SK-N-SH treated with all-trans-retinoic acid at 6 μM for 48 hours (cell line): ENCODE data around the gene CNOT8.

Experiments used
- CSDC2 ChIP-seq: fragments of 250-450 bp; sonication (Bioruptor Pico); IDR thresholded peaks from 2 replicates; pipeline ENCODE4 v1.5.0; 2020; ENCODE audit warnings: mild to moderate bottlenecking, moderate library complexity
- GLIS3 ChIP-seq: fragments of 250-450 bp; sonication (Bioruptor Pico); IDR thresholded peaks from 2 replicates; pipeline ENCODE4 v1.5.0; 2020; ENCODE audit warnings: mild to moderate bottlenecking, moderate library complexity
- ISL1 ChIP-seq: fragments of 250-450 bp; sonication (Bioruptor Pico); IDR thresholded peaks from 2 replicates; pipeline ENCODE4 v2.1.2; 2022; ENCODE audit warnings: mild to moderate bottlenecking, moderate library complexity
- TCF4 ChIP-seq: fragments of 250-450 bp; sonication (Bioruptor Pico); IDR thresholded peaks from 2 replicates; pipeline ENCODE4 v1.8.0; 2021; ENCODE audit warnings: mild to moderate bottlenecking, moderate library complexity, borderline replicate concordance
- TOX ChIP-seq: fragments of 250-450 bp; sonication (Bioruptor Pico); IDR thresholded peaks from 2 replicates; pipeline ENCODE4 v1.8.0; 2021; ENCODE audit warnings: mild to moderate bottlenecking, moderate library complexity, borderline replicate concordance
- ZFP3 ChIP-seq: fragments of 250-450 bp; sonication (Bioruptor Pico); IDR thresholded peaks from 2 replicates; pipeline ENCODE4 v1.5.0; 2020; ENCODE audit warnings: mild to moderate bottlenecking, moderate library complexity
- ZFP30 ChIP-seq: fragments of 450-650 bp; formaldehyde crosslinking; IDR thresholded peaks from 2 replicates; pipeline ENCODE4 v1.5.0; 2022; ENCODE audit warnings: mild to moderate bottlenecking, moderate library complexity
- ZNF70 ChIP-seq: fragments of 450-650 bp; formaldehyde crosslinking; IDR thresholded peaks from 2 replicates; pipeline ENCODE4 v1.5.0; 2020; ENCODE audit warnings: mild to moderate bottlenecking, moderate library complexity
- TF ChIP-seq, protein P1 (sequence below): fragments of 250-450 bp; sonication (Bioruptor Pico); IDR thresholded peaks from 2 replicates; pipeline ENCODE4 v1.5.0; 2020; ENCODE audit warnings: mild to moderate bottlenecking, moderate library complexity
- TF ChIP-seq, protein P2 (sequence below): fragments of 250-450 bp; sonication (Bioruptor Pico); IDR thresholded peaks from 2 replicates; pipeline ENCODE4 v1.5.1; 2021; ENCODE audit warnings: mild to moderate bottlenecking, moderate library complexity
- TF ChIP-seq, protein P3 (sequence below): fragments of 250-450 bp; sonication (Bioruptor Pico); IDR thresholded peaks from 2 replicates; pipeline ENCODE4 v1.5.1; 2020; ENCODE audit warnings: low read depth, mild to moderate bottlenecking, moderate library complexity
- TF ChIP-seq, protein P4 (sequence below): fragments of 250-450 bp; sonication (Bioruptor Pico); IDR thresholded peaks from 2 replicates; pipeline ENCODE4 v1.8.0; 2020; ENCODE audit warnings: mild to moderate bottlenecking, moderate library complexity, borderline replicate concordance

DNA sequence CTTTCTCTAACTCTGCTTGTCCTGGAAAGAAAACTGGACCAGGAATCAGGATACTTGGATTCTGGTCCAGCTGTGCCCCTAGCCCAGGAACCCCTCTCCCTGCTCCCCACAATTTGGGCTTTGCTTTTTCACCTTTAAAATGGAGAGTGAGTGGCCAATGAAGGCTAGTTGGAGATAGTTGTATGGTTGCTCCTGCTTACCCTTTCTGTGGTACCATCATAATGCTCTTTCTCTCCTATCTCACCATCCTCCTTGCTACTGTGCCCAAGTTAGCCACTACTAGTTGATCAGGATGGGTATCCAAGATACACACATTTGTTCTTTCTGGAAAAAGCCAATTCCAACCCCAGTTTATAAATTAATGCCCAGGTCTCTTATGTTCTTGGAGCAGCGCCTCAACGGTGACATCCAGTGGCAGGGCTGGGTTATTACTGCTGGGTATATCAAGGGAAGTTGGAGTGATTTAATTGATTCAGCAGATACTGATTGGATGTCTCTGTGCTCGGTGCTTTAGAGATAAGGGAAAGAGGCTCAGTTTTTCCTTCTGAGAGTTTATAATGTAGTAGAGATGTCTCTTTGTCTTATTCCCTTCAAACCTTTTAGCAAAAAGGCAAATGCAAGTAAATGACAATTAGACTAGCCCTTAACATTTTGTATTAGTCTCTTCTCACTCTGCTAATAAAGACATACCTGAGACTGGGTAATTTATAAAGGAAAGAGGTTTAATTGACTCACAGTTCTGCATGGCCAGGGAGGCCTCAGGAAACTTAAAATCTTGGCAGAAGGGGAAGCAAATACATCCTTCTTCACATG lies 46.6 kb upstream of the CNOT8 start:
- TF ChIP-seq GLIS3 (CRISPR knock-in tag) (no peak), ZFP30 (CRISPR knock-in tag) (no peak), CSDC2 (no peak), ZFP3 (CRISPR knock-in tag) (no peak), ZNF70 (CRISPR knock-in tag) (no peak), TOX (CRISPR knock-in tag) (no peak), ISL1 (CRISPR knock-in tag) (no peak), TCF4 (CRISPR knock-in tag) (no peak)
- TF ChIP-seq, protein P1, sequence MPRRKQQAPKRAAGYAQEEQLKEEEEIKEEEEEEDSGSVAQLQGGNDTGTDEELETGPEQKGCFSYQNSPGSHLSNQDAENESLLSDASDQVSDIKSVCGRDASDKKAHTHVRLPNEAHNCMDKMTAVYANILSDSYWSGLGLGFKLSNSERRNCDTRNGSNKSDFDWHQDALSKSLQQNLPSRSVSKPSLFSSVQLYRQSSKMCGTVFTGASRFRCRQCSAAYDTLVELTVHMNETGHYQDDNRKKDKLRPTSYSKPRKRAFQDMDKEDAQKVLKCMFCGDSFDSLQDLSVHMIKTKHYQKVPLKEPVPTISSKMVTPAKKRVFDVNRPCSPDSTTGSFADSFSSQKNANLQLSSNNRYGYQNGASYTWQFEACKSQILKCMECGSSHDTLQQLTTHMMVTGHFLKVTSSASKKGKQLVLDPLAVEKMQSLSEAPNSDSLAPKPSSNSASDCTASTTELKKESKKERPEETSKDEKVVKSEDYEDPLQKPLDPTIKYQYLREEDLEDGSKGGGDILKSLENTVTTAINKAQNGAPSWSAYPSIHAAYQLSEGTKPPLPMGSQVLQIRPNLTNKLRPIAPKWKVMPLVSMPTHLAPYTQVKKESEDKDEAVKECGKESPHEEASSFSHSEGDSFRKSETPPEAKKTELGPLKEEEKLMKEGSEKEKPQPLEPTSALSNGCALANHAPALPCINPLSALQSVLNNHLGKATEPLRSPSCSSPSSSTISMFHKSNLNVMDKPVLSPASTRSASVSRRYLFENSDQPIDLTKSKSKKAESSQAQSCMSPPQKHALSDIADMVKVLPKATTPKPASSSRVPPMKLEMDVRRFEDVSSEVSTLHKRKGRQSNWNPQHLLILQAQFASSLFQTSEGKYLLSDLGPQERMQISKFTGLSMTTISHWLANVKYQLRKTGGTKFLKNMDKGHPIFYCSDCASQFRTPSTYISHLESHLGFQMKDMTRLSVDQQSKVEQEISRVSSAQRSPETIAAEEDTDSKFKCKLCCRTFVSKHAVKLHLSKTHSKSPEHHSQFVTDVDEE: no peak
- TF ChIP-seq, protein P2, sequence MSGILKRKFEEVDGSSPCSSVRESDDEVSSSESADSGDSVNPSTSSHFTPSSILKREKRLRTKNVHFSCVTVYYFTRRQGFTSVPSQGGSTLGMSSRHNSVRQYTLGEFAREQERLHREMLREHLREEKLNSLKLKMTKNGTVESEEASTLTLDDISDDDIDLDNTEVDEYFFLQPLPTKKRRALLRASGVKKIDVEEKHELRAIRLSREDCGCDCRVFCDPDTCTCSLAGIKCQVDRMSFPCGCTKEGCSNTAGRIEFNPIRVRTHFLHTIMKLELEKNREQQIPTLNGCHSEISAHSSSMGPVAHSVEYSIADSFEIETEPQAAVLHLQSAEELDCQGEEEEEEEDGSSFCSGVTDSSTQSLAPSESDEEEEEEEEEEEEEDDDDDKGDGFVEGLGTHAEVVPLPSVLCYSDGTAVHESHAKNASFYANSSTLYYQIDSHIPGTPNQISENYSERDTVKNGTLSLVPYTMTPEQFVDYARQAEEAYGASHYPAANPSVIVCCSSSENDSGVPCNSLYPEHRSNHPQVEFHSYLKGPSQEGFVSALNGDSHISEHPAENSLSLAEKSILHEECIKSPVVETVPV (CRISPR knock-in tag): no peak
- TF ChIP-seq, protein P3, sequence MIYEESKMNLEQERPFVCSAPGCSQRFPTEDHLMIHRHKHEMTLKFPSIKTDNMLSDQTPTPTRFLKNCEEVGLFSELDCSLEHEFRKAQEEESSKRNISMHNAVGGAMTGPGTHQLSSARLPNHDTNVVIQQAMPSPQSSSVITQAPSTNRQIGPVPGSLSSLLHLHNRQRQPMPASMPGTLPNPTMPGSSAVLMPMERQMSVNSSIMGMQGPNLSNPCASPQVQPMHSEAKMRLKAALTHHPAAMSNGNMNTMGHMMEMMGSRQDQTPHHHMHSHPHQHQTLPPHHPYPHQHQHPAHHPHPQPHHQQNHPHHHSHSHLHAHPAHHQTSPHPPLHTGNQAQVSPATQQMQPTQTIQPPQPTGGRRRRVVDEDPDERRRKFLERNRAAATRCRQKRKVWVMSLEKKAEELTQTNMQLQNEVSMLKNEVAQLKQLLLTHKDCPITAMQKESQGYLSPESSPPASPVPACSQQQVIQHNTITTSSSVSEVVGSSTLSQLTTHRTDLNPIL (CRISPR knock-in tag): no peak
- TF ChIP-seq, protein P4, sequence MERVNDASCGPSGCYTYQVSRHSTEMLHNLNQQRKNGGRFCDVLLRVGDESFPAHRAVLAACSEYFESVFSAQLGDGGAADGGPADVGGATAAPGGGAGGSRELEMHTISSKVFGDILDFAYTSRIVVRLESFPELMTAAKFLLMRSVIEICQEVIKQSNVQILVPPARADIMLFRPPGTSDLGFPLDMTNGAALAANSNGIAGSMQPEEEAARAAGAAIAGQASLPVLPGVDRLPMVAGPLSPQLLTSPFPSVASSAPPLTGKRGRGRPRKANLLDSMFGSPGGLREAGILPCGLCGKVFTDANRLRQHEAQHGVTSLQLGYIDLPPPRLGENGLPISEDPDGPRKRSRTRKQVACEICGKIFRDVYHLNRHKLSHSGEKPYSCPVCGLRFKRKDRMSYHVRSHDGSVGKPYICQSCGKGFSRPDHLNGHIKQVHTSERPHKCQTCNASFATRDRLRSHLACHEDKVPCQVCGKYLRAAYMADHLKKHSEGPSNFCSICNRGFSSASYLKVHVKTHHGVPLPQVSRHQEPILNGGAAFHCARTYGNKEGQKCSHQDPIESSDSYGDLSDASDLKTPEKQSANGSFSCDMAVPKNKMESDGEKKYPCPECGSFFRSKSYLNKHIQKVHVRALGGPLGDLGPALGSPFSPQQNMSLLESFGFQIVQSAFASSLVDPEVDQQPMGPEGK (CRISPR knock-in tag): no peak
